Astrocyte of the cerebellum (primary cell): ENCODE results near the gene SMPD2.
A peak's percentile ranks its signal among the peaks of the same experiment; 100 is the strongest.

ENCODE experiments used
- DNase-seq: peaks from one replicate; pipeline ENCODE4 v3.0.0-alpha.2; 2011; ENCODE audit warnings: low read depth
- H3K4me3 ChIP-seq: 2 replicates; pipeline ENCODE4 v1.5.1; 2011; ENCODE audit warnings: mild to moderate bottlenecking, low read depth, low read length, moderate library complexity
- CTCF ChIP-seq: IDR thresholded peaks from 2 replicates; pipeline ENCODE4 v1.5.1; 2012; ENCODE audit warnings: low read length, low read depth, moderate library complexity, mild to moderate bottlenecking; ENCODE audit errors: missing control alignments
- in situ Hi-C: cut with HindIII; loops from 2 replicates; pipeline ENCODE4 v1.10.0; 2017; ENCODE audit warnings: low sequenced_read_pairs

Gene SMPD2

GRCh38 chr6:109480993-109481480 is 40.5 kb downstream of the SMPD2 start:
- DNase-seq: no peak
- H3K4me3 ChIP-seq: no peak overlapping the region
- TF ChIP-seq CTCF: no peak
- in situ Hi-C loops: no loop called here

GRCh38 chr6:109482905-109483734 is 42.6 kb downstream of the SMPD2 start, which contains the start of gene ZBTB24:
Gene ZBTB24 (minus strand): TSS chr6:109483219. CDS start chr6:109482026, 1,193 bp downstream.
- TF ChIP-seq CTCF: no peak
- H3K4me3 ChIP-seq: peak within 1 kb of the TSS; percentile 87
- peak; percentile 68 for DNase-seq
- in situ Hi-C loops: no loop called here

- TF ChIP-seq CTCF: no peak
- DNase-seq: no peak
- in situ Hi-C loops: no loop called here
- H3K4me3 ChIP-seq: peak overlapping the region; percentile 45
Measured at GRCh38 chr6:109483735-109484057, 43.2 kb downstream of the SMPD2 start.

GRCh38 chr6:109484122-109484521 is 43.6 kb downstream of the SMPD2 start:
- in situ Hi-C loops: no loop called here
- TF ChIP-seq CTCF: no peak
- DNase-seq: peak; percentile 51
- H3K4me3 ChIP-seq: no peak overlapping the region

GRCh38 chr6:109485266-109485935 is 44.9 kb downstream of the SMPD2 start:
- DNase-seq: no peak
- in situ Hi-C loops: no loop called here
- TF ChIP-seq CTCF: no peak
- H3K4me3 ChIP-seq: no peak overlapping the region

GRCh38 chr6:109486068-109486467 is 45.5 kb downstream of the SMPD2 start:
- TF ChIP-seq CTCF: no peak
- in situ Hi-C loops: no loop called here
- DNase-seq: no peak
- no peak overlapping the region for H3K4me3 ChIP-seq
